ENCODE results near the gene CNTN1. TPM values are rescaled to one million over a fixed set of nuclear protein-coding genes. Genes with fewer than 3 reads are reported as not detected.

Gene CNTN1
- total and polyA plus RNA-seq, 2 of the 8 experiments (the other 6 are each of a cell fraction or from before 2014, with no cell fraction given): 7.2 to 21.8 TPM

DNA sequence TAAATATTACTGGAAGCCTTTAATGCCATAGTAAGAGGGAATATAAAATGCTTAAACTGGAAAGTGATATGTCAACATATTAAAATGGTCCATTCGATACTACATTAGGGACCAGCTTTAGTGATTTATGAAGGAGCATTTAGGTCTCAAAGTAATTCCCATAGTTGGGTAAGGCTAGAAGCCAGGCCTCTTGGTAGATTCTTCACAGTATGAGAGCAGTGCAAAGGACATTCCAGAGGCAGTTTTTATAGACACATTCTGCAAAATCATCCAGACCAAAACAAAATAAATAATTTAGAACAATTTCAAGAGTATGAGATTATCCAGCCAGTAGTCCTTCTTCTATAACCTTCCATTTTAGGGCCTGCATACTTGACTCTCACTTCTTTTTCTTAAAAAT is 353.3 kb downstream of the CNTN1 start:
- ChIA-PET POLR2A (ENCODE audit: partially characterized antibody) (no interaction called here), CTCF (ENCODE audit: partially characterized antibody) (no interaction called here)
- Histone ChIP-seq H2AK5ac (ENCODE audit: low read depth, low read length) (no peak overlapping the region), H3K56ac (replicated peaks; ENCODE audit: insufficient read length, low read depth, low read length) (no peak overlapping the region), H4K5ac (ENCODE audit: insufficient read length, low read depth, low read length) (no peak overlapping the region), H3K79me1 (ENCODE audit: low read depth, low read length) (no peaks in the 10 kb centered on the region), H3K79me2 (ENCODE audit: control insufficient read depth in 1 of 2, insufficient read depth in 2 of 2, low read length in 2 of 2) (no peaks in the 10 kb centered on the region), H3K9ac (replicated peaks in 1 of 4; ENCODE audit: extremely low read depth in 1 of 4, low read depth in 3 of 4, low read length in 3 of 4) (no peak overlapping the region), H3K36me3 (ENCODE audit: control insufficient read depth in 2 of 4, insufficient read depth in 4 of 4, low read length in 3 of 4) (no peaks in the 10 kb centered on the region), H2BK12ac (ENCODE audit: low read depth, low read length) (no peak overlapping the region), H3K4me1 (replicated peaks in 1 of 4; ENCODE audit: control insufficient read depth in 3 of 4, insufficient read depth in 4 of 4, low read length in 3 of 4) (no peaks in the 10 kb centered on the region), H2BK20ac (ENCODE audit: low read length) (no peak overlapping the region), H3K14ac (ENCODE audit: insufficient read length) (no peak overlapping the region), H3K4me2 (ENCODE audit: insufficient read depth in 1 of 2, low read depth in 2 of 2, low read length in 2 of 2) (no peak overlapping the region), H2BK120ac (replicated peaks; ENCODE audit: low read depth, low read length) (no peak overlapping the region), H4K8ac (ENCODE audit: extremely low read depth, insufficient read depth, low read length) (no peak overlapping the region), H2BK5ac (ENCODE audit: low read depth, low read length) (no peak overlapping the region), H3K4ac (replicated peaks; ENCODE audit: insufficient read length, low read depth, low read length) (no peak overlapping the region), H4K91ac (replicated peaks; ENCODE audit: insufficient read length, low read length) (no peak overlapping the region), H2BK15ac (ENCODE audit: low read length) (no peak overlapping the region), H3K27me3 (replicated peaks in 1 of 4; ENCODE audit: control insufficient read depth in 3 of 4, extremely low read depth in 1 of 4, insufficient read depth in 3 of 4, low read length in 3 of 4) (no peaks in the 10 kb centered on the region), H3K18ac (ENCODE audit: extremely low read depth, low read length) (no peak overlapping the region), H3K4me3 (ENCODE audit: extremely low read depth in 1 of 4, insufficient read depth in 2 of 4, low read depth in 3 of 4, low read length in 4 of 4) (no peak overlapping the region), H2AFZ (ENCODE audit: low read length) (no peak overlapping the region), H3K23ac (ENCODE audit: insufficient read length) (no peak overlapping the region), H3K27ac (ENCODE audit: low read depth, low read length) (no peak overlapping the region), H3K9me3 (ENCODE audit: insufficient read depth in 2 of 2, low read depth in 1 of 2, low read length in 1 of 2) (no peaks in the 10 kb centered on the region), H3K23me2 (ENCODE audit: low read depth, low read length) (0 out of 2 replicates have a peak, but pooled peaks cover 2% of the 10 kb centered on the region), H4K20me1 (replicated peaks in 1 of 2; ENCODE audit: control insufficient read depth in 1 of 2, insufficient read depth in 2 of 2, low read length in 2 of 2) (no peaks in the 10 kb centered on the region)
- DNase-seq (ENCODE audit: low read depth in 1 of 2, low spot score in 2 of 2): no peak
- WGBS, 2 experiments (ENCODE audit: extremely low coverage in 1 of 2, insufficient coverage in 1 of 2, insufficient read length in 1 of 2, insufficient replicate concordance in 2 of 2, low coverage in 1 of 2, low lambda C conversion rate in 2 of 2, missing lambda C conversion rate in 1 of 2): 88% methylated on average over 1 of the region's 1 CpG; no CpG with 5 or more reads in 1 of the 2 experiments
- no peak for FAIRE-seq
- TF ChIP-seq TBP (IDR thresholded peaks at IDR 0.05; ENCODE audit: low read depth, low read length) (no peak), JUN (IDR thresholded peaks at IDR 0.05; ENCODE audit: low read depth, low read length) (no peak), RXRA (IDR thresholded peaks at IDR 0.05; ENCODE audit: insufficient read depth, low read depth, low read length) (no peak), GABPA (IDR thresholded peaks at IDR 0.05; ENCODE audit: borderline replicate concordance, insufficient read depth, low read length) (no peak), CHD2 (IDR thresholded peaks at IDR 0.05; ENCODE audit: low read length) (no peak), NANOG (IDR thresholded peaks at IDR 0.05; ENCODE audit: insufficient read depth, low read depth, low read length, poor library complexity, severe bottlenecking) (no peak)

Data from H1 (cell line).